Measurements from ENCODE around the gene SND1. TPM values are rescaled to one million over a fixed set of nuclear protein-coding genes. Genes with fewer than 3 reads are reported as not detected.

The SND1 gene
- total RNA-seq, 1 donor, result 202 TPM

- TF ChIP-seq, protein P1, sequence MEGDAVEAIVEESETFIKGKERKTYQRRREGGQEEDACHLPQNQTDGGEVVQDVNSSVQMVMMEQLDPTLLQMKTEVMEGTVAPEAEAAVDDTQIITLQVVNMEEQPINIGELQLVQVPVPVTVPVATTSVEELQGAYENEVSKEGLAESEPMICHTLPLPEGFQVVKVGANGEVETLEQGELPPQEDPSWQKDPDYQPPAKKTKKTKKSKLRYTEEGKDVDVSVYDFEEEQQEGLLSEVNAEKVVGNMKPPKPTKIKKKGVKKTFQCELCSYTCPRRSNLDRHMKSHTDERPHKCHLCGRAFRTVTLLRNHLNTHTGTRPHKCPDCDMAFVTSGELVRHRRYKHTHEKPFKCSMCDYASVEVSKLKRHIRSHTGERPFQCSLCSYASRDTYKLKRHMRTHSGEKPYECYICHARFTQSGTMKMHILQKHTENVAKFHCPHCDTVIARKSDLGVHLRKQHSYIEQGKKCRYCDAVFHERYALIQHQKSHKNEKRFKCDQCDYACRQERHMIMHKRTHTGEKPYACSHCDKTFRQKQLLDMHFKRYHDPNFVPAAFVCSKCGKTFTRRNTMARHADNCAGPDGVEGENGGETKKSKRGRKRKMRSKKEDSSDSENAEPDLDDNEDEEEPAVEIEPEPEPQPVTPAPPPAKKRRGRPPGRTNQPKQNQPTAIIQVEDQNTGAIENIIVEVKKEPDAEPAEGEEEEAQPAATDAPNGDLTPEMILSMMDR (IDR thresholded peaks at IDR 0.05; ENCODE audit: insufficient read depth, low read length), result no peak
- DNase-seq (ENCODE audit: low read depth), result peak; percentile 53
- H3K4me3 ChIP-seq (ENCODE audit: low read depth, low read length), result no peak overlapping the region
Observed at GRCh38 chr7:127715901-127716300, 63.9 kb downstream of the SND1 start.

- TF ChIP-seq, protein P1 (IDR thresholded peaks at IDR 0.05; ENCODE audit: insufficient read depth, low read length), result no peak
- no peak overlapping the region for H3K4me3 ChIP-seq (ENCODE audit: low read depth, low read length)
- peak; percentile 35 for DNase-seq (ENCODE audit: low read depth)
Observed at GRCh38 chr7:127717502-127718339, 65.7 kb downstream of the SND1 start.

GRCh38 chr7:127718340-127718679 lies 66.3 kb downstream of the SND1 start:
- TF ChIP-seq, protein P1 (IDR thresholded peaks at IDR 0.05; ENCODE audit: insufficient read depth, low read length), result no peak
- DNase-seq (ENCODE audit: low read depth), result no peak
- H3K4me3 ChIP-seq (ENCODE audit: low read depth, low read length), result no peak overlapping the region

- no peak for DNase-seq (ENCODE audit: low read depth)
- TF ChIP-seq, protein P1 (IDR thresholded peaks at IDR 0.05; ENCODE audit: insufficient read depth, low read length), result no peak
- H3K4me3 ChIP-seq (ENCODE audit: low read depth, low read length), result no peak overlapping the region
Observed at GRCh38 chr7:127726476-127726875, 74.5 kb downstream of the SND1 start.

DNA sequence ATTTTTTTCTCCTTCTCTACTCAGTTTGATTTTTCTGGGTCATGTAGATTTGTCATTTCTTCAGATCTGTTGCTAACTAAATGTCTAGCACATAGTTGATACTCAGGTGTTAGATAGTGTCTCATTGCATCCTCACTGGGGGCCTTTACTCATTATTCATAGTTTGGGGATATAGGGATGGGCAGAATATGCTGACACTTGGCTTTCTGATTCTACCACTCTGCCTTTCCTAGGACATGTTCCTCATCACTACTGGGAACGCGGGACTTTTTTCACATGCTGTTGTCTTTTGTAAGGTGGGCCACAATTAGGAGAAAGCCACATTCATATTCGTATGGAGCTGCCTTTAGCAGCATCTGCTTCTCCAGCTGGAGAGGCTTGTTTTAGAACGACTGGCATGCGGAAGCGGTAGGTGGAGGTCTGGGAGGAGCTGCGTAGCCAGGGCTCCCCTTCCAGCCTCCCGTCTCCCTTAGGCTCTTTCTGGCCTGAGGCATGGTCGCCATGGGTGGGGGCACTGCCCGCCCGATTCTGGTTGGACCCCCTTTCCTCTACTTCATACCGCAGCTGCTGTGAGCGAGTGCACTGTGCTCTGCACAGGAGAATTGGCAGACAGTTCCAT lies 78.8 kb downstream of the SND1 start:
- TF ChIP-seq, protein P1 (IDR thresholded peaks at IDR 0.05; ENCODE audit: insufficient read depth, low read length), result no peak
- H3K4me3 ChIP-seq (ENCODE audit: low read depth, low read length), result no peak overlapping the region
- no peak for DNase-seq (ENCODE audit: low read depth)

GRCh38 chr7:127731431-127732080 lies 79.6 kb downstream of the SND1 start:
- no peak overlapping the region for H3K4me3 ChIP-seq (ENCODE audit: low read depth, low read length)
- DNase-seq (ENCODE audit: low read depth), result no peak
- TF ChIP-seq, protein P1 (IDR thresholded peaks at IDR 0.05; ENCODE audit: insufficient read depth, low read length), result no peak
